Ovary (tissue), 9 donors: ENCODE measurements around the gene ALDH3A2. TPM values are rescaled to one million over a fixed set of nuclear protein-coding genes. Genes with fewer than 3 reads are reported as not detected.

Experiments
- DNase-seq, 5 donors: peaks; one replicate each; pipeline ENCODE4 v3.0.0-alpha.2; 2019 to 2020
- H3K27ac ChIP-seq, 2 donors: fragments of 200-600 bp; one replicate each; pipeline versions ENCODE4 v1.5.1 to v1.8.0; 2019 to 2022
- H3K27me3 ChIP-seq: fragments of 200-600 bp; one replicate; pipeline ENCODE4 v1.8.0; 2022
- H3K36me3 ChIP-seq: fragments of 200-600 bp; sonication (generic); one replicate; pipeline ENCODE4 v1.5.1; 2019
- H3K4me1 ChIP-seq: one replicate; pipeline ENCODE4 v1.8.1; 2013; ENCODE audit warnings: mild to moderate bottlenecking, moderate library complexity; ENCODE audit not compliant: insufficient read depth
- H3K4me3 ChIP-seq: fragments of 200-600 bp; sonication (generic); one replicate; pipeline ENCODE4 v1.5.1; 2017
- H3K9me3 ChIP-seq, 2 donors: fragments of 200-600 bp in 1 of 2; sonication (generic) in 1 of 2; one replicate each; pipeline versions ENCODE4 v1.5.1 to v1.8.1; 2013 to 2019; ENCODE audit warnings: mild to moderate bottlenecking in 1 of 2, moderate library complexity in 1 of 2
- CTCF ChIP-seq, 3 donors: fragments of 450-650 bp in 2 of 3; fragments of 200-600 bp in 1 of 3; IDR thresholded peaks; one replicate each; pipeline versions ENCODE4 v1.5.1 to v1.8.0; 2016 to 2022; ENCODE audit warnings: antibody characterized with exemption in 3 of 3, mild to moderate bottlenecking in 1 of 3
- EP300 ChIP-seq: sonication (generic); formaldehyde crosslinking; IDR thresholded peaks from one replicate; pipeline ENCODE4 v1.6.1; 2017; ENCODE audit warnings: antibody characterized with exemption
- POLR2A ChIP-seq: fragments of 450-650 bp; IDR thresholded peaks from one replicate; pipeline ENCODE4 v1.6.1; 2017; ENCODE audit warnings: antibody characterized with exemption, mild to moderate bottlenecking, moderate library complexity
- whole genome bisulfite sequencing, 3 donors: extraction: QIAGEN DNeasy Blood & Tissue Kit in 1 of 3; methylation state at CpG; one replicate each; pipeline versions ENCODE4 v1.1.5 to v1.1.7; 2013 to 2017; 5-methylcytosine and 5-hydroxymethylcytosine counted together
- intact Hi-C, 4 donors: fragments of 100-400 bp; cut with DNase I; formaldehyde crosslinking; loops; one replicate each; pipeline versions ENCODE4 v1.11.0 to v1.15.1; 2022 to 2023
- polyA plus RNA-seq, 2 donors: library from polyadenylated mRNA; stranded (reverse); fragments of 200-250 nt in 1 of 2; fragments of 350-450 nt in 1 of 2; fragmentation: Illumina TruSeq in 1 of 2; extraction: RNeasy Lipid Tissue Mini Kit (QIAGEN cat#74804) in 1 of 2; gene quantifications; one replicate each; pipeline ENCODE4 v1.2.3, GENCODE V29; 2013 to 2014
- total RNA-seq, 7 donors: library from RNA; depleted of rRNA in 2 of 7; stranded (reverse); fragments of >200 nt in 2 of 7; fragmentation: NEBNext Ultra II Directional in 3 of 7; extraction: Animal tissue kit (Norgen Biotek cat#: 25700) in 3 of 7; gene quantifications; one replicate each; pipeline versions ENCODE4 v1.1.0 to v1.2.4, GENCODE V29; 2016 to 2023
- donor health status: DM: no; HTN: no; CAD: no; lungs with moderate emphysema.
- donor health status: DM: no; HTN: no; CAD: no.
- donor health status: Bipolar disorder and iron deficiency.
- donor health status: DM: yes; HTN: yes; CAD: no.
- donor health status: DM: no; HTN: no; CAD: no.
- donor health status: DM: yes; HTN: yes; CAD: no.

The ALDH3A2 gene
- total and polyA plus RNA-seq, 9 donors, result 31.1 to 126 (median 74.6) TPM

- TF ChIP-seq POLR2A, result no peak
- no peaks in the 10 kb centered on the region for H3K9me3 ChIP-seq
- no peak overlapping the region for H3K27ac ChIP-seq
- DNase-seq, result no peak
- 97 to 98% (median 97%) methylated on average over 4 of the region's 4 CpGs for WGBS, 3 donors
- no peaks in the 10 kb centered on the region for H3K27me3 ChIP-seq
- no peaks in the 10 kb centered on the region for H3K4me1 ChIP-seq
- H3K36me3 ChIP-seq, result no peaks in the 10 kb centered on the region
- no peak overlapping the region for H3K4me3 ChIP-seq
- intact Hi-C loops, result no loop called here
Observed at GRCh38 chr17:19626079-19626478, 22.5 kb upstream of the ALDH3A2 start.

- Histone ChIP-seq H3K36me3 (no peaks in the 10 kb centered on the region), H3K27ac (no peak overlapping the region), H3K27me3 (no peaks in the 10 kb centered on the region), H3K4me3 (no peak overlapping the region), H3K9me3 (no peaks in the 10 kb centered on the region), H3K4me1 (no peaks in the 10 kb centered on the region)
- intact Hi-C loops, result no loop called here
- DNase-seq, result no peak
- TF ChIP-seq POLR2A (no peak), CTCF (IDR thresholded peaks at IDR 0.05) (no peak), EP300 (no peak)
- WGBS, 3 donors, result 65 to 75% (median 68%) methylated on average over 3 of the region's 3 CpGs
Observed at GRCh38 chr17:19629449-19629848, 19.1 kb upstream of the ALDH3A2 start.

- H3K27ac ChIP-seq, result no peak overlapping the region
- intact Hi-C loops, result no loop called here
- DNase-seq, result no peak
- no peaks in the 10 kb centered on the region for H3K27me3 ChIP-seq
- no peaks in the 10 kb centered on the region for H3K4me1 ChIP-seq
- 85 to 97% (median 89%) methylated on average over 4 of the region's 4 CpGs for WGBS, 3 donors
- TF ChIP-seq POLR2A (no peak), EP300 (no peak), CTCF (IDR thresholded peaks at IDR 0.05) (no peak)
- H3K36me3 ChIP-seq, result no peaks in the 10 kb centered on the region
- H3K4me3 ChIP-seq, result no peak overlapping the region
- no peaks in the 10 kb centered on the region for H3K9me3 ChIP-seq
Observed at GRCh38 chr17:19630035-19630434, 18.5 kb upstream of the ALDH3A2 start.

GRCh38 chr17:19630661-19631060 lies 17.9 kb upstream of the ALDH3A2 start:
- TF ChIP-seq CTCF (IDR thresholded peaks at IDR 0.05) (no peak), EP300 (no peak), POLR2A (no peak)
- WGBS, 3 donors, result 95 to 100% (median 100%) methylated on average over 1 of the region's 1 CpG
- no peak overlapping the region for H3K27ac ChIP-seq
- no peaks in the 10 kb centered on the region for H3K9me3 ChIP-seq
- H3K4me3 ChIP-seq, result no peak overlapping the region
- no peaks in the 10 kb centered on the region for H3K36me3 ChIP-seq
- DNase-seq, result no peak
- H3K4me1 ChIP-seq, result no peaks in the 10 kb centered on the region
- intact Hi-C loops, result no loop called here
- H3K27me3 ChIP-seq, result no peaks in the 10 kb centered on the region

GRCh38 chr17:19631905-19632304 lies 16.6 kb upstream of the ALDH3A2 start:
- H3K27me3 ChIP-seq, result no peaks in the 10 kb centered on the region
- TF ChIP-seq EP300, result no peak
- no peak for TF ChIP-seq CTCF (IDR thresholded peaks at IDR 0.05)
- TF ChIP-seq POLR2A, result no peak
- intact Hi-C loops, result no loop called here
- DNase-seq, result no peak
- no peaks in the 10 kb centered on the region for H3K9me3 ChIP-seq
- 88 to 92% (median 90%) methylated on average over 2 of the region's 2 CpGs for WGBS, 3 donors
- H3K36me3 ChIP-seq, result no peaks in the 10 kb centered on the region
- no peak overlapping the region for H3K4me3 ChIP-seq
- no peaks in the 10 kb centered on the region for H3K4me1 ChIP-seq
- no peak overlapping the region for H3K27ac ChIP-seq
